ENCODE data around the gene RGPD8. TPM values are rescaled to one million over a fixed set of nuclear protein-coding genes. Genes with fewer than 3 reads are reported as not detected.

Gene RGPD8
- polyA plus RNA-seq, 3 donors, result 0.29 to 3.4 (median 1.2) TPM

DNA sequence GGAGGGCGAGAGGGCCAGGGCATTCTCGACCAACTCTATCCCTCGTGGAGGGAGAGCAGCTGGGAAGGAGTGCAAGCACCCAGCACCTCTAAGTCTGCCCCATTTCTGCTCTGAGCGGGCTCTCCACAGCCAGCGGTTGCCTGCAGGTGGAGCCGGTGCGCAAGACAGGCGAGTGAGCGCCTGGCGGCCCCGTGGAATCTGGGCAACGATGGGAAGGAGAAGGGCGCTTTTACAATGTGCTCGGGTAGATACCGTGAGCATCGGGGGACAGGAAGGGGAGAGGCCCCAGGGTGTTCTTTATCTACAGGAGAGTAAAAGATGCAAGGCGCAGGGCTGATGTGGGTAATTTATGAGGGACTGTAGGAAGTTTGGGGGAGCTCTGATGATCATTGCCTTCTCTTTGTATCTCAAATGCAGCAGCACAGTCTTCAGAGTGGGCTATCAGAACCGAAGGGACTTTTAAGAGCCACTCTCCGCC is 47.6 kb upstream of the RGPD8 start:
- intact Hi-C loops (cut with micrococcal nuclease), result loop anchor here in 1 of 2 donors (5.0 kb wide), 1 partner anchor 101 kb away; the partner anchor contains the start of gene CHCHD5
- Mint-ChIP-seq H3K27me3 (ENCODE audit: low read depth in 3 of 3) (peaks cover 0 to 5% (median 3%) of the 10 kb centered on the region in 3 donors), H3K27ac (peak overlapping the region; percentile 91 to 98 (median 96)), H3K9me3 (no peaks in the 10 kb centered on the region), H3K4me3 (peak overlapping the region; percentile 99), H3K36me3 (peaks cover 2% of the 10 kb centered on the region in 2 donors), H3K4me1 (peaks cover 32% of the 10 kb centered on the region)
- peak; percentile 67 to 74 (median 69) for DNase-seq
- H3K4me2 ChIP-seq (replicated peaks; ENCODE audit: extremely low read depth, low read length, poor library complexity, severe bottlenecking), result peak overlapping the region; percentile 96
- under 1% methylated on average over 19 of the region's 19 CpGs for WGBS (ENCODE audit: insufficient coverage)
- TF ChIP-seq, protein P1, sequence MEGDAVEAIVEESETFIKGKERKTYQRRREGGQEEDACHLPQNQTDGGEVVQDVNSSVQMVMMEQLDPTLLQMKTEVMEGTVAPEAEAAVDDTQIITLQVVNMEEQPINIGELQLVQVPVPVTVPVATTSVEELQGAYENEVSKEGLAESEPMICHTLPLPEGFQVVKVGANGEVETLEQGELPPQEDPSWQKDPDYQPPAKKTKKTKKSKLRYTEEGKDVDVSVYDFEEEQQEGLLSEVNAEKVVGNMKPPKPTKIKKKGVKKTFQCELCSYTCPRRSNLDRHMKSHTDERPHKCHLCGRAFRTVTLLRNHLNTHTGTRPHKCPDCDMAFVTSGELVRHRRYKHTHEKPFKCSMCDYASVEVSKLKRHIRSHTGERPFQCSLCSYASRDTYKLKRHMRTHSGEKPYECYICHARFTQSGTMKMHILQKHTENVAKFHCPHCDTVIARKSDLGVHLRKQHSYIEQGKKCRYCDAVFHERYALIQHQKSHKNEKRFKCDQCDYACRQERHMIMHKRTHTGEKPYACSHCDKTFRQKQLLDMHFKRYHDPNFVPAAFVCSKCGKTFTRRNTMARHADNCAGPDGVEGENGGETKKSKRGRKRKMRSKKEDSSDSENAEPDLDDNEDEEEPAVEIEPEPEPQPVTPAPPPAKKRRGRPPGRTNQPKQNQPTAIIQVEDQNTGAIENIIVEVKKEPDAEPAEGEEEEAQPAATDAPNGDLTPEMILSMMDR (IDR thresholded peaks at IDR 0.05), result peak; percentile 82
- peaks cover 35% of the 10 kb centered on the region for H3K79me2 ChIP-seq (ENCODE audit: insufficient read depth, low read length)
- H4K20me1 ChIP-seq (ENCODE audit: insufficient read depth, low read length), result peaks cover 8% of the 10 kb centered on the region
- no peaks in the 10 kb centered on the region for H3K27me3 ChIP-seq (ENCODE audit: control insufficient read depth in 2 of 2, insufficient read depth in 2 of 2, low read length in 2 of 2)
- H3K4me1 ChIP-seq (ENCODE audit: control insufficient read depth in 1 of 2, insufficient read depth in 2 of 2, low read length in 2 of 2), result peaks cover 21 to 31% of the 10 kb centered on the region in 2 donors
- peak overlapping the region; percentile 80 to 89 for H3K27ac ChIP-seq (ENCODE audit: low read depth in 1 of 2, low read length in 2 of 2)
- peak overlapping the region; percentile 89 for H2AFZ ChIP-seq (ENCODE audit: insufficient read depth, low read depth, low read length, poor library complexity, severe bottlenecking)
- peak overlapping the region; percentile 59 to 90 (median 68) for H3K4me3 ChIP-seq (replicated peaks in 1 of 3; ENCODE audit: low read depth in 2 of 3, low read length in 3 of 3)
- H3K9ac ChIP-seq (ENCODE audit: insufficient read depth, low read length, poor library complexity, severe bottlenecking), result peak overlapping the region; percentile 86
- no peaks in the 10 kb centered on the region for H3K9me3 ChIP-seq (replicated peaks in 1 of 2; ENCODE audit: control insufficient read depth in 1 of 2, insufficient read depth in 1 of 2, low read length in 2 of 2)
- peaks cover 4 to 9% of the 10 kb centered on the region in 2 donors for H3K36me3 ChIP-seq (replicated peaks in 1 of 2; ENCODE audit: control insufficient read depth in 1 of 2, insufficient read depth in 2 of 2, low read length in 2 of 2)

DNA sequence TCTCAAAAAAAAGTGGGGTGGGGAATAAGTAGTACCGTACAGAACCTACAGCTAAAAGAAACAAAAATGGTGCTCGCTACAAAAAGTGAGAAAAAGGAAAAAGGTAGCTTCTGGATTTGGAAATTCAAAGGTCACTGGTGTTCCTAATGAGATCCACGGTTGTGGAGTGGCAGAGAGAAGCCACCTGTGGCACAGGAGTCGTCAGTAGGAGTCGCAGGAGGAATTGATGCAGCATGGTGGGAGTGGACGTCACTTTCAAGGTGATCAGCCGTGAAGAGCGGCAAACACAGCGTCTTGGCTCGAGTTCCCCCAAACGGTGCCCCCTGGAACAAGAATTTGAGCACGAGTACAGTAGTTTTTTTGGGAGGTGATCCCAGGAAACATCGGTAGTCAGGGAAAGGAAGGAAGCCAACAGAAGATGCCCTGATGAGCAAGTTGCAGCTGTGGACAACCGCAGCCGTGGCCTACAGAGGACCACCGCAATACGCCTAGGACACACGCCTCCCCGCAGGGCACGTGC is 47.1 kb upstream of the RGPD8 start:
- TF ChIP-seq, protein P1 (IDR thresholded peaks at IDR 0.05), result no peak
- peak overlapping the region; percentile 99 for H3K4me3 Mint-ChIP-seq
- peaks cover 0 to 5% (median 3%) of the 10 kb centered on the region in 3 donors for H3K27me3 Mint-ChIP-seq (ENCODE audit: low read depth in 3 of 3)
- peak overlapping the region in 5 of 7 donors; percentile 15 to 98 (median 94) for H3K27ac Mint-ChIP-seq
- H3K36me3 Mint-ChIP-seq, result no peaks in the 10 kb centered on the region
- Histone ChIP-seq H3K4me2 (replicated peaks; ENCODE audit: extremely low read depth, low read length, poor library complexity, severe bottlenecking) (peak overlapping the region; percentile 96), H3K9me3 (replicated peaks in 1 of 2; ENCODE audit: control insufficient read depth in 1 of 2, insufficient read depth in 1 of 2, low read length in 2 of 2) (no peaks in the 10 kb centered on the region), H3K27ac (ENCODE audit: low read depth in 1 of 2, low read length in 2 of 2) (peak overlapping the region in 1 of 2 donors; percentile 80), H3K9ac (ENCODE audit: insufficient read depth, low read length, poor library complexity, severe bottlenecking) (no peak overlapping the region), H3K36me3 (replicated peaks in 1 of 2; ENCODE audit: control insufficient read depth in 1 of 2, insufficient read depth in 2 of 2, low read length in 2 of 2) (peaks cover 0 to 4% of the 10 kb centered on the region in 2 donors), H3K27me3 (ENCODE audit: control insufficient read depth in 2 of 2, insufficient read depth in 2 of 2, low read length in 2 of 2) (no peaks in the 10 kb centered on the region), H3K4me3 (replicated peaks in 1 of 3; ENCODE audit: low read depth in 2 of 3, low read length in 3 of 3) (peak overlapping the region; percentile 59 to 90 (median 68)), H3K4me1 (ENCODE audit: control insufficient read depth in 1 of 2, insufficient read depth in 2 of 2, low read length in 2 of 2) (peaks cover 21 to 31% of the 10 kb centered on the region in 2 donors), H3K79me2 (ENCODE audit: insufficient read depth, low read length) (peaks cover 30% of the 10 kb centered on the region), H4K20me1 (ENCODE audit: insufficient read depth, low read length) (peaks cover 8% of the 10 kb centered on the region), H2AFZ (ENCODE audit: insufficient read depth, low read depth, low read length, poor library complexity, severe bottlenecking) (peak overlapping the region; percentile 89)
- no peak for DNase-seq
- peaks cover 32% of the 10 kb centered on the region for H3K4me1 Mint-ChIP-seq
- intact Hi-C loops (cut with micrococcal nuclease), result loop anchor here in 1 of 2 donors (5.0 kb wide), 1 partner anchor 102 kb away; the partner anchor contains the start of gene CHCHD5
- WGBS (ENCODE audit: insufficient coverage), result 8% methylated on average over 19 of the region's 20 CpGs
- H3K9me3 Mint-ChIP-seq, result no peaks in the 10 kb centered on the region
